T-helper 2 cell treated with Interferon-gamma antibody and Interleukin-4, amounts not matched to agents 5 μg/mL and 100 μg/mL, for 36 hours (primary cell): Measurements from ENCODE around the gene TMEM50B.
A peak's percentile ranks its signal among the peaks of the same experiment; 100 is the strongest.
"Not testable (repeated sequence)": the region's sequence is repeated elsewhere in the genome, so short reads cannot be mapped to it uniquely, and the experiment has no call there.

Experiments used
- DNase-seq: peaks from one replicate; pipeline ENCODE4 v3.0.0; 2021; ENCODE audit warnings: low spot score
- H3K27ac Mint-ChIP-seq: one replicate; pipeline ENCODE4 v1.8.0; 2021; ENCODE audit warnings: mild to moderate bottlenecking, mixed read lengths
- H3K27me3 Mint-ChIP-seq: one replicate; pipeline ENCODE4 v1.8.0; 2021; ENCODE audit warnings: low read depth, mixed read lengths
- H3K36me3 Mint-ChIP-seq: one replicate; pipeline ENCODE4 v1.8.0; 2021; ENCODE audit warnings: low read depth, mixed read lengths
- H3K4me1 Mint-ChIP-seq: one replicate; pipeline ENCODE4 v1.8.0; 2021; ENCODE audit warnings: low read depth, mixed read lengths
- H3K4me3 Mint-ChIP-seq: one replicate; pipeline ENCODE4 v1.8.0; 2022; ENCODE audit warnings: mild to moderate bottlenecking, moderate library complexity, mixed read lengths
- H3K9me3 Mint-ChIP-seq: one replicate; pipeline ENCODE4 v1.8.0; 2021; ENCODE audit warnings: mixed read lengths

Gene TMEM50B

GRCh38 chr21:33458861-33459260, 20.9 kb downstream of the TMEM50B start:
- no peak for DNase-seq
- peaks cover 4% of the 10 kb centered on the region for H3K4me1 Mint-ChIP-seq
- H3K9me3 Mint-ChIP-seq, result no peaks in the 10 kb centered on the region
- H3K27ac Mint-ChIP-seq, result no peak overlapping the region
- no peak overlapping the region for H3K4me3 Mint-ChIP-seq
- H3K27me3 Mint-ChIP-seq, result no peaks in the 10 kb centered on the region
- peaks cover 9% of the 10 kb centered on the region for H3K36me3 Mint-ChIP-seq

GRCh38 chr21:33455686-33456446, 23.9 kb downstream of the TMEM50B start:
- H3K9me3 Mint-ChIP-seq, result no peaks in the 10 kb centered on the region
- H3K36me3 Mint-ChIP-seq, result peaks cover 19% of the 10 kb centered on the region
- no peak overlapping the region for H3K4me3 Mint-ChIP-seq
- no peaks in the 10 kb centered on the region for H3K27me3 Mint-ChIP-seq
- H3K4me1 Mint-ChIP-seq, result peaks cover 4% of the 10 kb centered on the region
- DNase-seq, result no peak
- H3K27ac Mint-ChIP-seq, result no peak overlapping the region

- peaks cover 11% of the 10 kb centered on the region for H3K36me3 Mint-ChIP-seq
- H3K4me3 Mint-ChIP-seq, result no peak overlapping the region
- peaks cover 4% of the 10 kb centered on the region for H3K4me1 Mint-ChIP-seq
- DNase-seq, result no peak
- H3K27me3 Mint-ChIP-seq, result no peaks in the 10 kb centered on the region
- H3K9me3 Mint-ChIP-seq, result no peaks in the 10 kb centered on the region
- no peak overlapping the region for H3K27ac Mint-ChIP-seq
These were observed 27.4 kb downstream of the TMEM50B start for GRCh38 chr21:33452362-33452761.

- Mint-ChIP-seq H3K27ac (no peak overlapping the region), H3K9me3 (no peaks in the 10 kb centered on the region), H3K4me3 (no peak overlapping the region), H3K36me3 (peaks cover 12% of the 10 kb centered on the region), H3K27me3 (no peaks in the 10 kb centered on the region), H3K4me1 (peaks cover 4% of the 10 kb centered on the region)
- DNase-seq, result no peak
These were observed 28.1 kb downstream of the TMEM50B start for GRCh38 chr21:33451634-33452071.

- Mint-ChIP-seq H3K36me3 (peaks cover 16% of the 10 kb centered on the region), H3K9me3 (no peaks in the 10 kb centered on the region), H3K27ac (no peak overlapping the region), H3K4me1 (peaks cover 3% of the 10 kb centered on the region), H3K4me3 (no peak overlapping the region), H3K27me3 (no peaks in the 10 kb centered on the region)
- no peak for DNase-seq
These were observed 30.2 kb downstream of the TMEM50B start for GRCh38 chr21:33449616-33450015.

- H3K36me3 Mint-ChIP-seq, H3K9me3 Mint-ChIP-seq, H3K27me3 Mint-ChIP-seq, H3K4me3 Mint-ChIP-seq, DNase-seq, H3K4me1 Mint-ChIP-seq, H3K27ac Mint-ChIP-seq: not testable (repeated sequence)
These were observed 33.2 kb downstream of the TMEM50B start for GRCh38 chr21:33446620-33447019.

- H3K4me3 Mint-ChIP-seq, result no peak overlapping the region
- peaks cover 3% of the 10 kb centered on the region for H3K4me1 Mint-ChIP-seq
- no peaks in the 10 kb centered on the region for H3K9me3 Mint-ChIP-seq
- no peaks in the 10 kb centered on the region for H3K27me3 Mint-ChIP-seq
- DNase-seq, result no peak
- peaks cover 5% of the 10 kb centered on the region for H3K36me3 Mint-ChIP-seq
- no peak overlapping the region for H3K27ac Mint-ChIP-seq
These were observed 35.3 kb downstream of the TMEM50B start for GRCh38 chr21:33444499-33444898.

- Mint-ChIP-seq H3K27ac (no peak overlapping the region), H3K27me3 (no peaks in the 10 kb centered on the region), H3K4me3 (no peak overlapping the region), H3K9me3 (no peaks in the 10 kb centered on the region), H3K36me3 (peaks cover 8% of the 10 kb centered on the region), H3K4me1 (peaks cover 3% of the 10 kb centered on the region)
- DNase-seq, result no peak
These were observed 36.6 kb downstream of the TMEM50B start for GRCh38 chr21:33443194-33443593.

GRCh38 chr21:33441489-33442477, 38.0 kb downstream of the TMEM50B start:
- DNase-seq, result no peak
- H3K9me3 Mint-ChIP-seq, result no peaks in the 10 kb centered on the region
- H3K27ac Mint-ChIP-seq, result no peak overlapping the region
- peaks cover 19% of the 10 kb centered on the region for H3K36me3 Mint-ChIP-seq
- H3K4me1 Mint-ChIP-seq, result peaks cover 3% of the 10 kb centered on the region
- H3K4me3 Mint-ChIP-seq, result no peak overlapping the region
- H3K27me3 Mint-ChIP-seq, result no peaks in the 10 kb centered on the region

GRCh38 chr21:33437140-33437539, 42.6 kb downstream of the TMEM50B start:
- DNase-seq, result no peak
- H3K4me1 Mint-ChIP-seq, result peaks cover 23% of the 10 kb centered on the region
- H3K27ac Mint-ChIP-seq, result no peak overlapping the region
- no peaks in the 10 kb centered on the region for H3K9me3 Mint-ChIP-seq
- H3K4me3 Mint-ChIP-seq, result no peak overlapping the region
- peaks cover 43% of the 10 kb centered on the region for H3K36me3 Mint-ChIP-seq
- no peaks in the 10 kb centered on the region for H3K27me3 Mint-ChIP-seq

- H3K36me3 Mint-ChIP-seq, result peaks cover 51% of the 10 kb centered on the region
- H3K27ac Mint-ChIP-seq, result peak overlapping the region; percentile 79
- peak; percentile 63 for DNase-seq
- H3K9me3 Mint-ChIP-seq, result no peaks in the 10 kb centered on the region
- peak overlapping the region; percentile 52 for H3K4me3 Mint-ChIP-seq
- no peaks in the 10 kb centered on the region for H3K27me3 Mint-ChIP-seq
- peaks cover 23% of the 10 kb centered on the region for H3K4me1 Mint-ChIP-seq
These were observed 44.9 kb downstream of the TMEM50B start for GRCh38 chr21:33434770-33435360.

GRCh38 chr21:33433425-33434114, 46.2 kb downstream of the TMEM50B start:
- Mint-ChIP-seq H3K27me3 (no peaks in the 10 kb centered on the region), H3K4me1 (peaks cover 23% of the 10 kb centered on the region), H3K4me3 (peak overlapping the region; percentile 15), H3K27ac (peak overlapping the region; percentile 57), H3K36me3 (peaks cover 48% of the 10 kb centered on the region), H3K9me3 (no peaks in the 10 kb centered on the region)
- no peak for DNase-seq

GRCh38 chr21:33433001-33433400, 46.8 kb downstream of the TMEM50B start:
- DNase-seq, result no peak
- no peaks in the 10 kb centered on the region for H3K27me3 Mint-ChIP-seq
- H3K4me3 Mint-ChIP-seq, result no peak overlapping the region
- H3K4me1 Mint-ChIP-seq, result peaks cover 23% of the 10 kb centered on the region
- H3K27ac Mint-ChIP-seq, result no peak overlapping the region
- no peaks in the 10 kb centered on the region for H3K9me3 Mint-ChIP-seq
- peaks cover 47% of the 10 kb centered on the region for H3K36me3 Mint-ChIP-seq
